ENCODE data around the gene TNIK.

- no peak for TF ChIP-seq EZH2phosphoT487 (IDR thresholded peaks at IDR 0.05; ENCODE audit: low read depth)
- TF ChIP-seq, protein P1, sequence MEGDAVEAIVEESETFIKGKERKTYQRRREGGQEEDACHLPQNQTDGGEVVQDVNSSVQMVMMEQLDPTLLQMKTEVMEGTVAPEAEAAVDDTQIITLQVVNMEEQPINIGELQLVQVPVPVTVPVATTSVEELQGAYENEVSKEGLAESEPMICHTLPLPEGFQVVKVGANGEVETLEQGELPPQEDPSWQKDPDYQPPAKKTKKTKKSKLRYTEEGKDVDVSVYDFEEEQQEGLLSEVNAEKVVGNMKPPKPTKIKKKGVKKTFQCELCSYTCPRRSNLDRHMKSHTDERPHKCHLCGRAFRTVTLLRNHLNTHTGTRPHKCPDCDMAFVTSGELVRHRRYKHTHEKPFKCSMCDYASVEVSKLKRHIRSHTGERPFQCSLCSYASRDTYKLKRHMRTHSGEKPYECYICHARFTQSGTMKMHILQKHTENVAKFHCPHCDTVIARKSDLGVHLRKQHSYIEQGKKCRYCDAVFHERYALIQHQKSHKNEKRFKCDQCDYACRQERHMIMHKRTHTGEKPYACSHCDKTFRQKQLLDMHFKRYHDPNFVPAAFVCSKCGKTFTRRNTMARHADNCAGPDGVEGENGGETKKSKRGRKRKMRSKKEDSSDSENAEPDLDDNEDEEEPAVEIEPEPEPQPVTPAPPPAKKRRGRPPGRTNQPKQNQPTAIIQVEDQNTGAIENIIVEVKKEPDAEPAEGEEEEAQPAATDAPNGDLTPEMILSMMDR (IDR thresholded peaks at IDR 0.05; ENCODE audit: low read depth, low read length): no peak
Measured at GRCh38 chr3:171504376-171504775, 44.2 kb upstream of the TNIK start.
